IMR-90 (cell line): ENCODE data around the gene SLC52A1. TPM values are rescaled to one million over a fixed set of nuclear protein-coding genes. Genes with fewer than 3 reads are reported as not detected.

ENCODE experiments used
- ATAC-seq: fragments of 200-7000 bp; cut with Tn5 transposase; 2 replicates; pipeline ENCODE4 v1.9.1; 2020; ENCODE audit warnings: low read depth, mild to moderate bottlenecking, moderate library complexity
- BruUV-seq: library from RNA; stranded (reverse); fragments of 400-500 nt; replicated peaks from 2 replicates; lab custom pipeline; 2021; lab: Mats Ljungman, UMichigan
- CTCF ChIA-PET: fragments of 300-600 bp; formaldehyde crosslinking; extraction: SDS; loops from one replicate; lab custom pipeline; 2021; ENCODE audit warnings: antibody characterized with exemption; lab: Yijun Ruan, JAX
- POLR2A ChIA-PET: fragments of 300-600 bp; sonication (Branson Sonifier 250); formaldehyde crosslinking; loops from one replicate; lab custom pipeline; 2022; ENCODE audit warnings: antibody characterized with exemption; ENCODE audit not compliant: unreplicated experiment; lab: Charles Lee
- DNase-seq: peaks from one replicate; pipeline ENCODE4 v3.0.0; 2013
- H2AFZ ChIP-seq: replicated peaks from 2 replicates; pipeline ENCODE3; 2013; ENCODE audit warnings: low read length, mild to moderate bottlenecking; ENCODE audit not compliant: poor library complexity
- H2AK5ac ChIP-seq: 2 replicates; pipeline ENCODE4 v1.6.1; 2013; ENCODE audit warnings: low read depth, low read length, inconsistent platforms
- H2AK9ac ChIP-seq: replicated peaks from 2 replicates; pipeline ENCODE3; 2013; ENCODE audit warnings: mild to moderate bottlenecking, low read depth, low read length, moderate library complexity; ENCODE audit not compliant: poor library complexity
- H2BK120ac ChIP-seq: 2 replicates; pipeline ENCODE4 v1.6.1; 2013; ENCODE audit warnings: low read depth, low read length, inconsistent platforms
- H2BK15ac ChIP-seq: 3 replicates; pipeline ENCODE4 v1.6.1; 2013; ENCODE audit warnings: low read depth, low read length, inconsistent platforms
- H2BK20ac ChIP-seq: 2 replicates; pipeline ENCODE4 v1.6.1; 2013; ENCODE audit warnings: low read depth, mild to moderate bottlenecking, inconsistent platforms, low read length, moderate library complexity
- H2BK5ac ChIP-seq: 2 replicates; pipeline ENCODE4 v1.6.1; 2013; ENCODE audit warnings: mild to moderate bottlenecking, low read depth, low read length, inconsistent platforms; ENCODE audit not compliant: poor library complexity, severe bottlenecking
- H3K14ac ChIP-seq: replicated peaks from 2 replicates; pipeline ENCODE4 v1.6.1; 2013; ENCODE audit warnings: low read depth, low read length, inconsistent platforms
- H3K18ac ChIP-seq: 2 replicates; pipeline ENCODE4 v1.6.1; 2013; ENCODE audit warnings: low read depth, low read length, control low read depth
- H3K23ac ChIP-seq: 2 replicates; pipeline ENCODE4 v1.6.1; 2013; ENCODE audit warnings: low read depth, low read length, inconsistent platforms
- H3K27ac ChIP-seq: 2 replicates; pipeline ENCODE4 v1.5.1; 2013; ENCODE audit warnings: mild to moderate bottlenecking, control low read depth, low read length; ENCODE audit not compliant: insufficient read depth
- H3K27me3 ChIP-seq: 2 replicates; pipeline ENCODE4 v1.6.1; 2013; ENCODE audit warnings: low read length; ENCODE audit not compliant: control insufficient read depth, insufficient read depth
- H3K36me3 ChIP-seq: 2 replicates; pipeline ENCODE4 v1.6.1; 2013; ENCODE audit warnings: low read length, mixed read lengths; ENCODE audit not compliant: control insufficient read depth, insufficient read depth
- H3K4ac ChIP-seq: 2 replicates; pipeline ENCODE4 v1.6.1; 2013; ENCODE audit warnings: low read depth, low read length, inconsistent platforms
- H3K4me1 ChIP-seq: 2 replicates; pipeline ENCODE4 v1.6.1; 2013; ENCODE audit warnings: low read length, mixed read lengths; ENCODE audit not compliant: control insufficient read depth, insufficient read depth
- H3K4me2 ChIP-seq: 2 replicates; pipeline ENCODE4 v1.6.1; 2013; ENCODE audit warnings: low read depth, mild to moderate bottlenecking, control low read depth, low read length, moderate library complexity
- H3K4me3 ChIP-seq: 2 replicates; pipeline ENCODE4 v1.5.1; 2013; ENCODE audit warnings: low read depth, mild to moderate bottlenecking, control low read depth, low read length, moderate library complexity; ENCODE audit not compliant: insufficient read depth
- H3K56ac ChIP-seq: 2 replicates; pipeline ENCODE4 v1.6.1; 2013; ENCODE audit warnings: low read length, inconsistent platforms; ENCODE audit not compliant: insufficient read depth; ENCODE audit errors: extremely low read depth
- H3K79me1 ChIP-seq, 2 experiments: 2 replicates each; pipeline ENCODE4 v1.6.1; 2013; ENCODE audit warnings: low read length in 2 of 2, inconsistent platforms in 1 of 2, low read depth in 1 of 2
- H3K9ac ChIP-seq: 2 replicates; pipeline ENCODE4 v1.6.1; 2013; ENCODE audit warnings: low read depth, low read length, control low read depth
- H3K9me1 ChIP-seq: 2 replicates; pipeline ENCODE4 v1.6.1; 2013; ENCODE audit warnings: low read length, inconsistent platforms; ENCODE audit not compliant: insufficient read depth
- H3K9me3 ChIP-seq: 2 replicates; pipeline ENCODE4 v1.6.1; 2013; ENCODE audit warnings: low read length; ENCODE audit not compliant: control insufficient read depth, insufficient read depth
- H4K20me1 ChIP-seq: 2 replicates; pipeline ENCODE4 v1.6.1; 2013; ENCODE audit warnings: low read length, inconsistent platforms; ENCODE audit not compliant: insufficient read depth
- H4K5ac ChIP-seq: 2 replicates; pipeline ENCODE4 v1.6.1; 2013; ENCODE audit warnings: mild to moderate bottlenecking, low read depth, low read length, control low read depth
- H4K8ac ChIP-seq, 2 experiments: 2 replicates each; pipeline ENCODE4 v1.6.1; 2013; ENCODE audit warnings: low read depth in 2 of 2, low read length in 2 of 2, control low read depth in 1 of 2, inconsistent platforms in 1 of 2
- H4K91ac ChIP-seq: 2 replicates; pipeline ENCODE4 v1.6.1; 2013; ENCODE audit warnings: low read depth, low read length, inconsistent platforms; ENCODE audit not compliant: insufficient read depth
- BHLHE40 ChIP-seq: fragments of 150-350 bp; IDR thresholded peaks from 2 replicates; pipeline ENCODE4 v1.6.1; 2016; ENCODE audit warnings: mild to moderate bottlenecking, low read depth, low read length
- CEBPB ChIP-seq: IDR thresholded peaks from 2 replicates; pipeline ENCODE4 v1.6.1; 2012; ENCODE audit warnings: low read depth, low read length, improper control_type of control experiment
- CHD1 ChIP-seq: IDR thresholded peaks from 2 replicates; pipeline ENCODE4 v1.6.1; 2012; ENCODE audit warnings: low read depth, low read length, improper control_type of control experiment
- SMC3 ChIP-seq: fragments of 150-350 bp; IDR thresholded peaks from 2 replicates; pipeline ENCODE4 v1.6.1; 2016; ENCODE audit warnings: low read depth, mild to moderate bottlenecking, antibody characterized with exemption, low read length, moderate library complexity
- WGBS, 2 experiments: methylation state at CpG; one replicate each; pipeline versions ENCODE4 v1.1.5 to v1.1.7; 2013; ENCODE audit warnings: missing lambda C conversion rate in 2 of 2; ENCODE audit not compliant: insufficient read length in 1 of 2; ENCODE audit errors: extremely low coverage in 2 of 2; 5-methylcytosine and 5-hydroxymethylcytosine counted together
- dilution Hi-C: fragments of 300-500 bp; cut with HindIII; formaldehyde crosslinking; loops from one replicate; pipeline ENCODE4 v1.14.3; 2018; ENCODE audit warnings: low sequenced_read_pairs; ENCODE audit not compliant: unreplicated experiment
- in situ Hi-C: fragments of 300-500 bp; cut with MboI; formaldehyde crosslinking; loops from 3 replicates; pipeline ENCODE4 v1.14.3; 2019; ENCODE audit warnings: low sequenced_read_pairs, inconsistent platforms, mixed read lengths
- intact Hi-C: fragments of 100-400 bp; cut with micrococcal nuclease; formaldehyde crosslinking; loops from 2 replicates; pipeline ENCODE4 v1.10.0; 2022
- polyA plus RNA-seq, 3 experiments: library from polyadenylated mRNA; depleted of rRNA; stranded (reverse); fragments of >200 nt; gene quantifications; 2 replicates each; pipeline ENCODE4 v1.2.3, GENCODE V29; 2012; ENCODE audit warnings: low replicate concordance in 1 of 3
- total RNA-seq: library from RNA; depleted of rRNA; stranded (reverse); fragments of >200 nt; gene quantifications from 2 replicates; pipeline ENCODE4 v1.2.3, GENCODE V29; 2012
- TF ChIP-seq, protein P1 (sequence below): conservative IDR thresholded peaks from 2 replicates; pipeline ENCODE4 v1.5.1; 2012; ENCODE audit warnings: mild to moderate bottlenecking, low read depth, low read length, improper control_type of control experiment

SLC52A1 gene
- total and polyA plus RNA-seq, 2 of the 4 experiments (the other 2 are of a cell fraction), result not detected

DNA sequence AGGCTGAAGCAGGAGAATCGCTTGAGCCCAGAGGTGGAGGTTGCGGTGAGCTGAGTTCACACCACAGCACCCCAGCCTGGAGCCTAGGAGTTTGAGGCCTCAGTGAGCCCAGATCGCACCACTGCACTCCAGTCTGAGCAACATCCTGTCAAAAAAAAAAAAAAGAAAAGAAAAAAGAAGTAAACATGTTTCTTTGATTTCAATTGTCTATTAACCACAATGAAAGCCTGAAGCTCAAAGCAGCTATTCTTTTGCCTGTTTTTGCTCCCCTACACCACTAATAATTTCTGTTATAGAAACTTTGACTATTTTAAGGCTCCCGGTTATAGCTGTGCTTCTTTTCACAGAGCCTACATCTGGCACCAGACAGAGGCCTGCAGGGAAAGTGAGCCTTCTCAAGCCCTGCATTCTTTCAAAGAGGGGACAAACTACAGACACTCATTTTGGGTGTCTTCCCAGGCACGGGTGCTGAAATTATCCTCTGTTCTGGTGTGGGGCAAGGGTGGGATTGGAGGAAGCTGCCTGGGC lies 14.2 kb upstream of the SLC52A1 start:
- H2BK20ac ChIP-seq, result no peak overlapping the region
- H3K18ac ChIP-seq, result no peak overlapping the region
- ChIA-PET POLR2A (interaction anchor here (0.6 kb wide), 1 partner anchor 269 kb away, joined by 6 read pairs; no protein-coding TSS in a partner anchor), CTCF (no interaction called here)
- intact Hi-C loops (no loop called here), dilution Hi-C loops (no loop called here), in situ Hi-C loops (no loop called here)
- no peak for TF ChIP-seq BHLHE40
- no peak for TF ChIP-seq CHD1
- TF ChIP-seq CEBPB, result no peak
- TF ChIP-seq SMC3, result no peak
- TF ChIP-seq, protein P1, sequence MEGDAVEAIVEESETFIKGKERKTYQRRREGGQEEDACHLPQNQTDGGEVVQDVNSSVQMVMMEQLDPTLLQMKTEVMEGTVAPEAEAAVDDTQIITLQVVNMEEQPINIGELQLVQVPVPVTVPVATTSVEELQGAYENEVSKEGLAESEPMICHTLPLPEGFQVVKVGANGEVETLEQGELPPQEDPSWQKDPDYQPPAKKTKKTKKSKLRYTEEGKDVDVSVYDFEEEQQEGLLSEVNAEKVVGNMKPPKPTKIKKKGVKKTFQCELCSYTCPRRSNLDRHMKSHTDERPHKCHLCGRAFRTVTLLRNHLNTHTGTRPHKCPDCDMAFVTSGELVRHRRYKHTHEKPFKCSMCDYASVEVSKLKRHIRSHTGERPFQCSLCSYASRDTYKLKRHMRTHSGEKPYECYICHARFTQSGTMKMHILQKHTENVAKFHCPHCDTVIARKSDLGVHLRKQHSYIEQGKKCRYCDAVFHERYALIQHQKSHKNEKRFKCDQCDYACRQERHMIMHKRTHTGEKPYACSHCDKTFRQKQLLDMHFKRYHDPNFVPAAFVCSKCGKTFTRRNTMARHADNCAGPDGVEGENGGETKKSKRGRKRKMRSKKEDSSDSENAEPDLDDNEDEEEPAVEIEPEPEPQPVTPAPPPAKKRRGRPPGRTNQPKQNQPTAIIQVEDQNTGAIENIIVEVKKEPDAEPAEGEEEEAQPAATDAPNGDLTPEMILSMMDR, result no peak
- DNase-seq (no peak), ATAC-seq (no peak)
- no peak overlapping the region for H3K56ac ChIP-seq
- no peaks in the 10 kb centered on the region for H3K9me1 ChIP-seq
- no peak overlapping the region for H4K8ac ChIP-seq
- H2BK15ac ChIP-seq, result no peak overlapping the region
- H3K27ac ChIP-seq, result no peak overlapping the region
- H3K23ac ChIP-seq, result no peak overlapping the region
- H3K14ac ChIP-seq, result no peak overlapping the region
- peak overlapping the region; percentile 37 for H2AFZ ChIP-seq
- no peaks in the 10 kb centered on the region for H3K36me3 ChIP-seq
- no peaks in the 10 kb centered on the region for H3K4me1 ChIP-seq
- H4K5ac ChIP-seq, result no peak overlapping the region
- BruUV-seq, result no TSS peak
- no peak overlapping the region for H4K91ac ChIP-seq
- H3K27me3 ChIP-seq, result peaks cover 2% of the 10 kb centered on the region
- H4K20me1 ChIP-seq, result no peaks in the 10 kb centered on the region
- no peak overlapping the region for H3K9ac ChIP-seq
- H2AK5ac ChIP-seq, result no peak overlapping the region
- H3K4me2 ChIP-seq, result no peak overlapping the region
- H3K4me3 ChIP-seq, result no peak overlapping the region
- no peak overlapping the region for H2BK5ac ChIP-seq
- no peaks in the 10 kb centered on the region for H3K79me1 ChIP-seq
- H3K9me3 ChIP-seq, result no peaks in the 10 kb centered on the region
- WGBS, 2 experiments, result 56% methylated on average over 3 of the region's 5 CpGs; no CpG with 5 or more reads in 1 of the 2 experiments
- no peak overlapping the region for H3K4ac ChIP-seq
- no peak overlapping the region for H2AK9ac ChIP-seq
- no peak overlapping the region for H2BK120ac ChIP-seq
